HG03066 (cell line): Measurements from ENCODE around the gene ZBTB12.

Experiments used
- ATAC-seq: cut with Tn5 transposase; IDR thresholded peaks from one replicate; pipeline ENCODE4 v1.9.1; 2021; ENCODE audit warnings: low read depth; ENCODE audit not compliant: unreplicated experiment

Gene ZBTB12

GRCh38 chr6:31899215-31899614, 2.7 kb downstream of the ZBTB12 start:
- ATAC-seq, result no peak

- no peak for ATAC-seq
Measured at GRCh38 chr6:31898383-31899011, 3.4 kb downstream of the ZBTB12 start.

- peak; percentile 47 for ATAC-seq
Measured at GRCh38 chr6:31897612-31898382, 4.1 kb downstream of the ZBTB12 start, which contains the start of gene EHMT2. TSS of gene EHMT2 (minus strand) at chr6:31897698. CDS start at chr6:31897677, 21 bp downstream.

GRCh38 chr6:31896856-31897611, 4.9 kb downstream of the ZBTB12 start:
- ATAC-seq, result no peak

GRCh38 chr6:31896493-31896855, 5.4 kb downstream of the ZBTB12 start:
- no peak for ATAC-seq

GRCh38 chr6:31892821-31893220, 9.1 kb downstream of the ZBTB12 start:
- ATAC-seq, result no peak

GRCh38 chr6:31889331-31889972, 12.4 kb downstream of the ZBTB12 start:
- no peak for ATAC-seq

GRCh38 chr6:31888276-31889258, 13.3 kb downstream of the ZBTB12 start:
- ATAC-seq, result no peak

GRCh38 chr6:31887173-31888007, 14.5 kb downstream of the ZBTB12 start:
- ATAC-seq, result no peak

GRCh38 chr6:31886541-31886991, 15.3 kb downstream of the ZBTB12 start:
- no peak for ATAC-seq

- no peak for ATAC-seq
Measured at GRCh38 chr6:31884528-31885035, 17.3 kb downstream of the ZBTB12 start.

- ATAC-seq, result no peak
Measured at GRCh38 chr6:31883676-31884075, 18.2 kb downstream of the ZBTB12 start.

- no peak for ATAC-seq
Measured at GRCh38 chr6:31882344-31882743, 19.5 kb downstream of the ZBTB12 start.

GRCh38 chr6:31881136-31881859, 20.6 kb downstream of the ZBTB12 start:
- ATAC-seq, result no peak

GRCh38 chr6:31880616-31881015, 21.3 kb downstream of the ZBTB12 start:
- no peak for ATAC-seq

GRCh38 chr6:31879901-31880300, 22.0 kb downstream of the ZBTB12 start:
- no peak for ATAC-seq

GRCh38 chr6:31879143-31879542, 22.7 kb downstream of the ZBTB12 start:
- ATAC-seq, result no peak

GRCh38 chr6:31878726-31879125, 23.2 kb downstream of the ZBTB12 start, which contains the start of gene SLC44A4:
TSS of gene SLC44A4 (minus strand) at chr6:31878997. CDS start at chr6:31878980, 17 bp downstream.
- ATAC-seq, result no peak
